GM12873 (cell line): ENCODE results near the gene SLC13A2.

Experiments used
- TF ChIP-seq, protein P1 (sequence below): IDR thresholded peaks from 2 replicates; pipeline ENCODE4 v1.5.1; 2012; ENCODE audit warnings: low read depth, mild to moderate bottlenecking, moderate library complexity, low read length, control low read depth; ENCODE audit not compliant: insufficient read depth; ENCODE audit errors: missing control alignments

Gene SLC13A2

DNA sequence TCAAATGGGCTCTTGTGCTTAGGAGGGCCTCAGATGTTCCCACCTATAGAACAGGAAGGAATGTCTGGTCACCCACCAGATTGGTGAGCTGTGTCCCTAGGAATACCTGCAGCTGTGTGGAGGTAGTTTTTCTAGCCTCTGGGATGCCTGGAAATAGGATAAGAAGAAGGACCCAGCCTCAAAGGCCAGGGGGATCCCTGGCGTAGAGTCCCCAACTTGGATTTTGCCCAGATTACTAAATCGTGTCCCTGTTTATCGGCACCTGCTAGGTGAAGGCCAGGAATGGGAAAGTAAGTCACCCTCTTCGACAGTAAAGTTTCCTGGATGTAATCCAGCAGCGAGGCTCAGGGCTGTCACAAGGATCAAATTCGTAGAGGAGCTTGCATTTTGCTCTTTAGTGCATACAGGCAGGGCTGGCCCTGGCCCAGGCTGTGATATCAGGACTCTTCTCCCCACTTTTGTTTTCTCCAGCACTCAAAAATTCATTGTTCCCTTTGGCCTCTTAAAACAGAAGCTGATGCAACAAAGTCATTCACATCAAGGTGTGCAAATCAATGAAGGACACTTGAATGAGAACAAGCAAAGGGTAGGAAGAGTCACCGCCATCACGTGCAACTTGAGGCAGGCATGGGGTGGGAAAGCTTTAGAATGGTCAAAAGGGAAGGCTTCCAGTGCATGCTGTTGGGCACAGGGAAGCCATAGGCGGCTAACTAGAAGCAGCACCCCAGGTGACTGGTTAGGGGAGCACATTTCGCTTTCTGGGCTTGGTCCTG lies 7.5 kb downstream of the SLC13A2 start:
- TF ChIP-seq, protein P1, sequence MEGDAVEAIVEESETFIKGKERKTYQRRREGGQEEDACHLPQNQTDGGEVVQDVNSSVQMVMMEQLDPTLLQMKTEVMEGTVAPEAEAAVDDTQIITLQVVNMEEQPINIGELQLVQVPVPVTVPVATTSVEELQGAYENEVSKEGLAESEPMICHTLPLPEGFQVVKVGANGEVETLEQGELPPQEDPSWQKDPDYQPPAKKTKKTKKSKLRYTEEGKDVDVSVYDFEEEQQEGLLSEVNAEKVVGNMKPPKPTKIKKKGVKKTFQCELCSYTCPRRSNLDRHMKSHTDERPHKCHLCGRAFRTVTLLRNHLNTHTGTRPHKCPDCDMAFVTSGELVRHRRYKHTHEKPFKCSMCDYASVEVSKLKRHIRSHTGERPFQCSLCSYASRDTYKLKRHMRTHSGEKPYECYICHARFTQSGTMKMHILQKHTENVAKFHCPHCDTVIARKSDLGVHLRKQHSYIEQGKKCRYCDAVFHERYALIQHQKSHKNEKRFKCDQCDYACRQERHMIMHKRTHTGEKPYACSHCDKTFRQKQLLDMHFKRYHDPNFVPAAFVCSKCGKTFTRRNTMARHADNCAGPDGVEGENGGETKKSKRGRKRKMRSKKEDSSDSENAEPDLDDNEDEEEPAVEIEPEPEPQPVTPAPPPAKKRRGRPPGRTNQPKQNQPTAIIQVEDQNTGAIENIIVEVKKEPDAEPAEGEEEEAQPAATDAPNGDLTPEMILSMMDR: no peak

DNA sequence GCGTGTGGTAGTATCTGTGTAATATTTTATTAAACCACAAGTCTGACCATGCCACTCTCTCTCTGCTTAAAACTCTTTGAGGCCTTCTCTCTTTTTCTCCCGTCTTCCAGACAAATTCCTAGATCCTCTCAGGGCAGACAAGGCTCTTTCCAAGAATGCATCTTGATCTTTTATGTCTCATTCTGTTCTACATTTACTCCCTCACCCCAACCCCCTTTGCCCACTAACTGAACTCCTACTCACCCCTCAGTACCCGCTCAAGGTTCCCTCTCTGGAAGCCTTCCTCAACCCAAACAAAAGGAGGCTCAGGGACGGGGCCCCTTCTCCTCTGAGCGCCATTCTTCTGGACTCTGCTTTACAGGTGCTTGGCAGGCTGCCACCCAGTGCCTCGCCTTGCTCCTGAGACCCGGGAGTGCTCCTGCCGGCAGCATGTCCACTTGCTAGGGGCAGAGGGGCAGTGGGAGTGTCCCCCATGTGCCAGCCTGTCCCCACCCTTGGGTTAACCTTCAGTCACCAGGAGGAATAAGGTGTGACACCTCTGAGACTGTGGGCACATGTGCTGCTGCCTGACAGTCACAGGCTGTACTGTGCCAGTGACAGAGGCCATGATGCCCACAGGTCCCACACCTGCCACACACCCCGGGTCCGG lies 9.2 kb downstream of the SLC13A2 start:
- TF ChIP-seq, protein P1: no peak

DNA sequence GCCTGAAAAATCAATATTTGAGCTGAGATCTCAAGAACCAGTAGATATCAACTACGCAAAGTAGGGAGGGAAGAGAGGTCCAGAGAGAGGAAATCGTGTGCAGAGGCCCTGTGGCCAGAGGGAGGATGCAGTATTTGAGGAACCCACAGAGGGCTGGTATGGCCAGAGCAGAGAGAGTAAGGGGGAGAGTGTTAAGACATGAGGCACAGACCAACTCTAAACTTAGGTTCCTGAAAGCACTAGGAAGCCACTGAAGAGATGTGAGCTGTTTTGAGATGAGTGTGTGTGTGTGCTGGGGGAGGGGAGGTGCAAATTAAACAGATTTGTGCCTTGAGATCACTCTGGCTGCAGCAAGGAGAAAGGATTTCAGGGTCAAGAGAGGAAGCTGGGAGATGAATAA lies 10.9 kb downstream of the SLC13A2 start:
- TF ChIP-seq, protein P1: no peak

DNA sequence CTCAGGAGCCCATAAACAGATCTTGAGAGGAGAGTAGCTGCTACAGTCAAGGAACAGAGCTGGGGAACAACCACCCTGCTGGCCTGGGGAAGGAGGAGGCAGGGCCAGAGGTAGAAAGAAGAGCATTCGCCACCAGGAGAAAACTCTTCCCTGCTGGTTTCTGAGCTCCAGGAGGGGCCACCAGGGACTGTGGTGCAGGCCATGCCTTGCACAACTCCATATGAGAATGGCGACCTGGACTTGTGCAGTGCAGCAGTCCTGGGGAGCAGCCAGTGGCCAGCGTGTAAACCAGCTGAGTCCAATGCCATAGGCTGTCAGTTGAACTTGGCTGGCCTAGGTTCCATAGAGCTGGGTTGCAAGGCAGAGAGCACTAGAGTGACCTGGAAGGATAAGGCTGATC lies 11.6 kb downstream of the SLC13A2 start:
- TF ChIP-seq, protein P1: no peak

DNA sequence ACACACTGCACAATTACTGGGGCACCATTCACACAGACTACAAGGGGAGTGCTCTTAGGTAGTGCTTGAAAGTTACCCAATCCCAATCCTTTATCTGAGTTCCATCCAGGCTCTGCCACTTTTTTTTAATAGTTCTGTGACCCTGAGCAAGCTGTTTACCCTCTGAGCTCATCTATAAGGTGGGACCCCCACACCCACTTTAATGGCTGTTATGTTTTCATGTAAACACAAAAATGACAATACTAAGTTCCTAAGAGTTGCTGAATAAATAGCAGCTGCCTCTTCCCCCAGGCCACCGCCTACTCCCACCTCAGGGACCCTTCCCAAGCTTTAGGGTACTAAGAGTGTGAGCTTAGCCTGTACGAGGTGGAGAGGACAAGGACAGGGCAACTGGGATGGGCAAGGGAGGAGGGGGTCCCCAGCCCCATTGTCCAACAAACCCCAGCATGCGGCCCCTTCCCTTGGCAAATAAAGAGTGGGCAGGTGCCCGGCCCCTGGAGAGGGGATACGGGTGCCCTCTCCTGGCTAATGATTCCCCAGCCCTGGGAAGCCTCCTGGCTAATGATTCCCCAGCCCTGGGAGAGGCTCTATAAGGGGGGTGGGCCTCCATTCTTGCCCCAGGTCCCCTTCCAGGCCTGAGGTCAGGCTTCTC lies 14.6 kb downstream of the SLC13A2 start:
- TF ChIP-seq, protein P1: no peak

DNA sequence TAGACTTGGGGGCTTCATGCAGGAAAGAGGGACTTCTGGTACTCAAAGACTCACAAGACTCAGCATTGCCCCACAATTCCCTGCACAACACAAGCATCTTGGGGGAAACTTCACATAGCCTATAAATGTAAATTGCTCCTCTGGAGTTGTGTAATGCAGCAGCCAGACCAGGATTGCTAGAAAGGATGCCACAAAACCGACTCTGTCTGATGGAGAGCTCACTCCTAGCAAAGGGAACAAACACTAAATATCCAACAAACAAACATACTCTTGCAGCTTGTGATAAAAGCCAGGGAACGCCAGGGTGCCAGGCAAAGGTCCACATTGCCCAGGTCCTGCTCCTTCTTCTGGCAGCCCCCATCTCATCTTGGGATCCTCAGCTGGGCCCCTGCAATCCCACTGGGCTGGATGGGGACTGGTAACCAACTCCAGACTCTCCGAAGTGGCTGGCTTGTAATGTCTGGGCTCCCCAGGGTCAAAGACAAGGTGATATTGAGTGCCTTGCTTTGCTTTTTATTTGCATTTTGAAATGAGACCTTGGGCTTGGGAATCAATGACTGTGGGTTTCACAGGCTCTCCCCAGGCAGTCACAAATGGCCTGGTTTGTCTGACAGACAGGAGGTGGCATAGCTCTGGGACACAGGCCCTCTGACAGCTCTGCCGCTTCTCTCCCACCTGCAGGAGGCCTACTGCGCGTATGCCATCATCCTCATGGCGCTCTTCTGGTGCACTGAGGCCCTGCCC lies 15.3 kb downstream of the SLC13A2 start:
- TF ChIP-seq, protein P1: no peak

DNA sequence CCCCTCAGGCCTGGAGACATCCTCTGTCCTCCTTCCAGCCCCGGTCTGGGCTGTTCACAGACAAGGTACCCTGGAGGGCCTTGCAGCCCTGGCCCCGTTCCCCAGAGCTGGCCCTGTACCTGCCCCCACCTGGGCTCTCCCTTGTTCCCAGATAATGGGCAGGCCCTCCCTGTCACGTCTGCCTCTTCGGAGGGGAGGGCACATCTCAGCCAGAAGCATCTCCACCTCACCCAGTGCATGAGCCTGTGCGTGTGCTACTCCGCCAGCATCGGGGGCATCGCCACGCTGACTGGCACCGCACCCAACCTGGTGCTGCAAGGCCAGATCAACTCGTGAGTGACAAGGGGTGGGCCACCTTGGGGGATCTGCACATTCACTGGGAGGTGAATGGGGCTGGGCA lies 17.8 kb downstream of the SLC13A2 start:
- TF ChIP-seq, protein P1: no peak
